BLaER1 treated with 17β-estradiol and CSF1 and Interleukin-3, amounts not matched to agents 10 nM and 100 nM (cell line): ENCODE results near the gene ULBP2.
"Not testable (repeated sequence)": the region's sequence is repeated elsewhere in the genome, so short reads cannot be mapped to it uniquely, and the experiment has no call there.

ENCODE experiments used
- H3K27ac ChIP-seq, 11 experiments: shearing (Covaris generic); formaldehyde crosslinking; 2 replicates each; pipeline ENCODE4 v1.8.1; 2022
- H3K27me3 ChIP-seq, 11 experiments: shearing (Covaris generic); formaldehyde crosslinking; 2 replicates each; pipeline ENCODE4 v1.8.1; 2022
- H3K36me3 ChIP-seq, 11 experiments: shearing (Covaris generic); formaldehyde crosslinking; 2 replicates each; pipeline ENCODE4 v1.8.1; 2022
- H3K4me1 ChIP-seq, 10 experiments: shearing (Covaris generic); formaldehyde crosslinking; 2 replicates each; pipeline ENCODE4 v1.8.1; 2022
- H3K4me2 ChIP-seq, 11 experiments: shearing (Covaris generic); formaldehyde crosslinking; 2 replicates each; pipeline ENCODE4 v1.8.1; 2022
- H3K4me3 ChIP-seq, 10 experiments: shearing (Covaris generic); formaldehyde crosslinking; 2 replicates each; pipeline ENCODE4 v1.8.1; 2022
- H3K9ac ChIP-seq, 11 experiments: shearing (Covaris generic); formaldehyde crosslinking; 2 replicates each; pipeline ENCODE4 v1.8.1; 2022
- H3K9me3 ChIP-seq, 11 experiments: shearing (Covaris generic); formaldehyde crosslinking; replicated peaks in 1 of 11; 2 replicates each; pipeline ENCODE4 v1.8.1; 2022
- H4K20me1 ChIP-seq, 11 experiments: shearing (Covaris generic); formaldehyde crosslinking; 2 replicates each; pipeline ENCODE4 v1.8.1; 2022
- Cebpa-rat ChIP-seq, 11 experiments: shearing (Covaris generic); IDR thresholded peaks; 2 replicates each; pipeline ENCODE4 v1.8.1; 2022

The ULBP2 gene

DNA sequence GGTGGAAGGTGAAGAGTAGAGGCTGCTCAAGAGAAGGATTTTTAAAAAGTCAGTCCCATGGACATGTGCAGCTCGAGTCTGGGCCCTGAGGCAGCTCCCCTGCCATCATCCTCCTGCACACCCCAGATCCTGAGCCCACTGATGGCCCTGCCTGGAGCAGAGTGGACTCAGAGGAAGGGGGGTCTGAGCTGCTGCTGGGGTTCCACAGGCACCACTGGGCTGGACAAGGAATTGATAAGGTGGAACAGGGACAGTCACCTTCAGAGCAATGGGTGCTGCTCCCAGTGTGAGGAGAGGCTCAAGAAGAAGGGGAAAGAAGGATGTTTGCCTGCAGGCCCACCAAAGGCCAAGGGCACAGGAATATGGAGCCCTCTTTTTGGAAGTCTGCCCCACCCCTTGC lies 6.2 kb downstream of the ULBP2 start:
- peaks cover 40 to 63% (median 58%) of the 10 kb centered on the region in 11 experiments for H3K27me3 ChIP-seq
- H3K9me3 ChIP-seq, result no peaks in the 10 kb centered on the region
- H3K27ac ChIP-seq, result no peak overlapping the region
- no peak overlapping the region for H3K4me3 ChIP-seq
- peaks cover 0 to 12% (median 9%) of the 10 kb centered on the region in 10 experiments; a peak in 12 of 20 replicates for H3K4me1 ChIP-seq
- no peak overlapping the region for H3K4me2 ChIP-seq
- no peak overlapping the region for H3K9ac ChIP-seq
- TF ChIP-seq Cebpa-rat (IDR thresholded peaks at IDR 0.05), result no peak
- H4K20me1 ChIP-seq, result peaks cover 0 to 4% (median 0%) of the 10 kb centered on the region in 11 experiments; a peak in 3 of 22 replicates
- H3K36me3 ChIP-seq, result no peaks in the 10 kb centered on the region

DNA sequence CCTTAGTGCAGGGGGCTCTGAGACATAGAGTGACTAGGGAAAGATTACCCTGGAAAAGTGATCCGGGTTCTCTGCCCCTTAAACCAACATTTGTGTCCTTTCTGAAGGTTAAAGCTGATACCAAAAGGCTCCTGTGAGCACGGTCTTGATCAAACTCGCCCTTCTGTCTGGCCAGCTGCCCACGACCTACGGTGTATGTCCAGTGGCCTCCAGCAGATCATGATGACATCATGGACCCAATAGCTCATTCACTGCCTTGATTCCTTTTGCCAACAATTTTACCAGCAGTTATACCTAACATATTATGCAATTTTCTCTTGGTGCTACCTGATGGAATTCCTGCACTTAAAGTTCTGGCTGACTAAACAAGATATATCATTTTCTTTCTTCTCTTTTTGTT lies 6.8 kb downstream of the ULBP2 start:
- H3K36me3 ChIP-seq, result no peaks in the 10 kb centered on the region
- no peak for TF ChIP-seq Cebpa-rat (IDR thresholded peaks at IDR 0.05)
- no peaks in the 10 kb centered on the region for H3K9me3 ChIP-seq
- peaks cover 0 to 12% (median 9%) of the 10 kb centered on the region in 10 experiments; a peak in 12 of 20 replicates for H3K4me1 ChIP-seq
- H3K4me3 ChIP-seq, result no peak overlapping the region
- H4K20me1 ChIP-seq, result peaks cover 0 to 4% (median 0%) of the 10 kb centered on the region in 11 experiments; a peak in 3 of 22 replicates
- H3K27ac ChIP-seq, result no peak overlapping the region
- peaks cover 45 to 63% (median 58%) of the 10 kb centered on the region in 11 experiments for H3K27me3 ChIP-seq
- no peak overlapping the region for H3K9ac ChIP-seq
- H3K4me2 ChIP-seq, result no peak overlapping the region

DNA sequence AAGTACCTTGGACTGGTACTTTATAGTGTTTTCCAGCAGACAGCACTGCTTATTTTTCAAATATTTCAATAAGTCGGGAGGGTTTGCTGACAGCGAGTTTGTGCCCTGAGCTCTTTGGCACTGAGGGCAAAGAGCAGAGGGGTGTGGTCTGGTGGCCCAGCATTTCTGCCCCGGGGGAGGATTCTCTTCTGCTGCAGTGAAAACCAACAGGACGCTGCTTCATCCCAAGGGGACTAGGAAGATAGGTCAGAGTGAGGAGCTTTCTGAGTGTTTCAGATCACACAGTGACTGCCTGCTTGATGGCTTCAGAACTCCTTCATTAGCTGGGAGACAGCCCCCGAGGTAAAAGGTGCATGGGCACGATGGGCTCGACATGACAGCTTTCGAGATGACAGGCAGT lies 8.6 kb downstream of the ULBP2 start:
- no peak for TF ChIP-seq Cebpa-rat (IDR thresholded peaks at IDR 0.05)
- Histone ChIP-seq H3K27ac (no peak overlapping the region), H3K9ac (no peak overlapping the region), H3K27me3 (peaks cover 59 to 76% (median 72%) of the 10 kb centered on the region in 11 experiments), H4K20me1 (peaks cover 0 to 4% (median 0%) of the 10 kb centered on the region in 11 experiments; a peak in 3 of 22 replicates), H3K36me3 (no peaks in the 10 kb centered on the region), H3K4me3 (no peak overlapping the region), H3K4me1 (peaks cover 0 to 12% (median 9%) of the 10 kb centered on the region in 10 experiments; a peak in 12 of 20 replicates), H3K9me3 (peaks cover 0 to 8% (median 0%) of the 10 kb centered on the region in 11 experiments; a peak in 2 of 22 replicates), H3K4me2 (peak overlapping the region in 8 of 11 experiments; percentile 24 to 64 (median 40); a peak in 14 of 22 replicates)

DNA sequence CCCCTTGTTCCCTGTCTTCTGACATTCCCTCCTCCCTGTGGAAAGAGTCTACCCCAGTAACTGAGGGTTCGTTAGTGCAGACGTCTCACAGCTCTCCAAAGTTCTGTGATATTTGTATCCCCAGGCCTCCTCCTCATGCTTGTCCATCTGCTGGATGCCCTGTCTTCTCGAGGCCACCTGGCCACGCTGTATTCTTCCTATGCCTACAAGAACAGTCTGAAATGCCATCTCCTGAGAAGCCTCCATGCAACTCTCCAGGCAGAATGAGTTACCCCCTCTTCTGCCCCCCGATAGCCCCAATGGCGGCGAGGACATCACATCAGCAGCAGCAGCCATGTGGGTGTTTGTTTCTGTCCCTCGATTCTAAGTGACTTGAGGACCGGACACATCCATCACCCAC lies 9.3 kb downstream of the ULBP2 start:
- Histone ChIP-seq H3K4me2 (peak overlapping the region in 7 of 11 experiments; percentile 24 to 64 (median 42); a peak in 13 of 22 replicates), H3K27me3 (peaks cover 66 to 82% (median 78%) of the 10 kb centered on the region in 11 experiments), H3K4me3 (no peak overlapping the region), H3K36me3 (no peaks in the 10 kb centered on the region), H4K20me1 (peaks cover 0 to 5% (median 0%) of the 10 kb centered on the region in 11 experiments; a peak in 3 of 22 replicates), H3K27ac (no peak overlapping the region), H3K9me3 (peaks cover 0 to 13% (median 0%) of the 10 kb centered on the region in 11 experiments; a peak in 3 of 22 replicates), H3K4me1 (peaks cover 0 to 12% (median 9%) of the 10 kb centered on the region in 10 experiments; a peak in 12 of 20 replicates), H3K9ac (no peak overlapping the region)
- no peak for TF ChIP-seq Cebpa-rat (IDR thresholded peaks at IDR 0.05)

DNA sequence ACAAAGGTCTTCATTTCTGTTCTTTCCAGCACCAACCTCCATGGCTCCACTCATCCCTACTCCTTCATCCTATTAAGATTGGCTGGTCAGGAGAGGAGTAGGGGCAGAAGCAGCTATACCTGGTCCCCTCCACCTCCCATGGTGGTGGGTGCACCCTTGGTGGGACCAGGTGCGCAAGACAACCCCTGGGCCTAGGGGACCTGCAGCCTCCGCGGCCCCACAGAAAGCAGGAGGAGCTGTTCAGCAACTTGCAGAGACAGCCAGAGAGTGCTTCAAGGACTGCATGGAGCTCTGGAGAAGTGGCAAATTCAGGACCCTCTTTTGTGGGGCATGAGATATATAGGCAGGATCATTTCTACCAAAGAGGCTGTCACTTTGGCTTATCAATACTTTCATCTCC lies 9.8 kb downstream of the ULBP2 start:
- H3K4me2 ChIP-seq, result no peak overlapping the region
- peaks cover 0 to 12% (median 9%) of the 10 kb centered on the region in 10 experiments; a peak in 12 of 20 replicates for H3K4me1 ChIP-seq
- no peak overlapping the region for H3K4me3 ChIP-seq
- H3K9ac ChIP-seq, result no peak overlapping the region
- peaks cover 0 to 13% (median 0%) of the 10 kb centered on the region in 11 experiments; a peak in 3 of 22 replicates for H3K9me3 ChIP-seq
- H3K27me3 ChIP-seq, result peaks cover 71 to 88% (median 84%) of the 10 kb centered on the region in 11 experiments
- no peaks in the 10 kb centered on the region for H3K36me3 ChIP-seq
- H4K20me1 ChIP-seq, result peaks cover 0 to 5% (median 0%) of the 10 kb centered on the region in 11 experiments; a peak in 3 of 22 replicates
- no peak overlapping the region for H3K27ac ChIP-seq
- no peak for TF ChIP-seq Cebpa-rat (IDR thresholded peaks at IDR 0.05)

DNA sequence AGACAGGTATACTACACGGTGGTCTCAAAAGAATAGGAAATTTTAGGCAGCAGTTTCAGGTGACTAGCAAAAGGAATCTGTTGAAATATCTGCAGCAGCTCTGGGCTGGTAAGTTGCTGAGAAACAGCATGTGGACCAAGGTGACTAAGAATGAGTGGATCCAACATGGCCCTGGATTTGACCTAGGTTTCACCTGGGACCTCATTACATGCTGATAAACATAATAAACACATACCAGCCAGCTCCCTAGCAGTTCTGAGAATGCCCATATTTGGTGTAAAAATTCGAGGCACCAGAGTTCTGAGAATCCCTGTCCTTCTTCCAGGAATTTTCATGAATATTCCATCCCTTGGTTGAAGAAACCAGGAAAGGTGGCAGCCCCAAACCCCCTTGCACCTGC lies 11.6 kb downstream of the ULBP2 start:
- H3K9me3 ChIP-seq, result peaks cover 0 to 13% (median 0%) of the 10 kb centered on the region in 11 experiments; a peak in 3 of 22 replicates
- not testable (repeated sequence) for H3K36me3 ChIP-seq, H3K4me3 ChIP-seq, H3K9ac ChIP-seq, H3K27ac ChIP-seq, H4K20me1 ChIP-seq, H3K4me2 ChIP-seq
- peaks cover 88 to 100% (median 95%) of the 10 kb centered on the region in 11 experiments for H3K27me3 ChIP-seq
- H3K4me1 ChIP-seq, result peaks cover 0 to 12% (median 9%) of the 10 kb centered on the region in 10 experiments; a peak in 12 of 20 replicates

DNA sequence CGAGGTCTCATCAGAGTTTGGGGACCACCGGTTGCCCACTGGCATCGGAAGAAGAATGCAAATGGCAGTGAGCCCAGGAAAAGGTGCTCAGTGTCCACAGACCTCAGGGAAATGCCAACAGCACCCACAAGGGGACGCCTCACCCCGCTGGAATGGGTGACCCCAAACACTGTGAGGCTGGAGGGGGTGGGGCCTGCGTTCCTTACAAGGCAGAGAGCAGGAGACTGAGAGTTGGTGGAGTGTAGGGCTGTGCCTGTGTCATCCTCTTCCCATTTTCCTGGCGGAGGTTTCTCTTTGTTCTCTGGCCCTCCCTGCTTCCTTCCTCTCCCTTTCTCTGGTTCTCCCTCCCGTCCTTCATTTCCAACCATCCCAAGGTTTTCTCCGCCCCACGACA lies 12.1 kb downstream of the ULBP2 start:
- H3K4me2 ChIP-seq, H3K36me3 ChIP-seq, H4K20me1 ChIP-seq, H3K4me3 ChIP-seq, H3K9ac ChIP-seq, H3K27ac ChIP-seq: not testable (repeated sequence)
- H3K9me3 ChIP-seq, result peaks cover 0 to 13% (median 0%) of the 10 kb centered on the region in 11 experiments; a peak in 3 of 22 replicates
- H3K4me1 ChIP-seq, result peaks cover 0 to 12% (median 9%) of the 10 kb centered on the region in 10 experiments; a peak in 12 of 20 replicates
- peaks cover 90 to 100% (median 96%) of the 10 kb centered on the region in 11 experiments for H3K27me3 ChIP-seq

DNA sequence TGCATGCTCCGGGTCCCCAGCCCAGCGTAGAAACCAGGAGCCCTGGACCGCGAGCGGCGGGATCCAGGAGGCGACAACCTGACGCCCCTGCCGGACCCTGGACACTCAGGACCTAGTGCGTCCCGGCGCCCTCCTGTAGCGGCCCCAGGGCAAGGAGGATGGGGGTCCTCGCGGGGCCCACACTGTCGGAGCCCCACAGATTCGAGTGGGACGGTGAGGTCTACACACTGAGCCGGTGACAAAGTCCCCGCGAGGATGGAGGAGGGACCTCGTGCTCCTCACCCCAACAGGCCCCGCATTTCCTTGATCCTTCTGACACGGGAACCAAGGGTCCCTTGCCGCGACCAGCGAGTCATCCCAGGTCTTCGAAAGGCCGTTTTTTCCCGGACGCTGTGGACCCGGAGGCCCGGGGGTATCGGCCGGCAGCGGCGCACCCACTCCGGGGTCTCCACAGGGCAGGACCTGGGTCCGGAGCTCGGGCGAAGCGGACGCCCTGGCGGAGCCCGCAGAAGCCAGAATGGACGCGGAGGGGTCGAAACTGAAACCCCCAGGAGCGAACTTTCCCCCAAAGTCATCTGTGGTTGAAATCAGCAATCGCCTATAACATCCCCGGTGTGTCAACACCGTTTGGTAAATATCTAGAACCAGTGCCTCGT lies 12.6 kb downstream of the ULBP2 start:
- H3K4me3 ChIP-seq, H3K27ac ChIP-seq, H3K9ac ChIP-seq, H3K4me2 ChIP-seq, H4K20me1 ChIP-seq, H3K36me3 ChIP-seq: not testable (repeated sequence)
- H3K27me3 ChIP-seq, result peaks cover 91 to 100% (median 97%) of the 10 kb centered on the region in 11 experiments
- peaks cover 0 to 13% (median 0%) of the 10 kb centered on the region in 11 experiments; a peak in 3 of 22 replicates for H3K9me3 ChIP-seq
- peaks cover 0 to 12% (median 9%) of the 10 kb centered on the region in 10 experiments; a peak in 12 of 20 replicates for H3K4me1 ChIP-seq

DNA sequence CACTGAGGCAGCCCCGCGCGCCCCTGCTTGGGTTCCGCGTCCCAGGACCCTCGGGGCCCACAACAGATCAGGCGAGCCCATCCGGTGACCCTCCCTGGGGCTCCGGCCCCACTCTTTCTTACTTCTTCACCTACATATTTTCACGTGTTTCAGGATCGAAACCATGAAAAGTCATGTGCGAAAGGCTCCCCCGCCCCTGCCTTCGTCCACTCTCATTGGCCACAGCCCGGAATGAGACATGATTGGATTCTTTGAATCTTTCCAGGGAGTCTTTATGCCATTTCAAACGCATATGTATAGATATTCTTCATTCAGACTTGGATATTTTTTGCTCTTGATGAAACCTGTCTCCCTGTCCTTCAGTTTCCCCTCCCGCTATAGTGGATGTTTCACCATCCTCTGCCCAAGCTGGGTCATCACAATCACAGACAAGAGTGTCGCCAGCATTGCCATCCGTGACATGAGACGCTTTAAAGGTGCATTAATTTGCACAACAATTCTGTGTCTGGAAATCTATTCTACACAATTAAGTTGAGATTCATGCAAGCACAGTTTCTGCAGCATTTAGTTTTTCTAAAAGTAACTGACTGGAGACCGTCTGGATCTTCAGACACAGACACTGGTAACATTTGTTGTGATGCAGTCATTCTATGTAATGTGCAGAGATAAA lies 13.3 kb downstream of the ULBP2 start:
- Histone ChIP-seq H3K4me1 (peaks cover 0 to 12% (median 9%) of the 10 kb centered on the region in 10 experiments; a peak in 12 of 20 replicates), H3K27me3 (peaks cover 85 to 100% (median 96%) of the 10 kb centered on the region in 11 experiments), H3K9me3 (peaks cover 0 to 13% (median 0%) of the 10 kb centered on the region in 11 experiments; a peak in 3 of 22 replicates)
- H3K4me3 ChIP-seq, H3K4me2 ChIP-seq, H4K20me1 ChIP-seq, H3K36me3 ChIP-seq, H3K9ac ChIP-seq, H3K27ac ChIP-seq: not testable (repeated sequence)

DNA sequence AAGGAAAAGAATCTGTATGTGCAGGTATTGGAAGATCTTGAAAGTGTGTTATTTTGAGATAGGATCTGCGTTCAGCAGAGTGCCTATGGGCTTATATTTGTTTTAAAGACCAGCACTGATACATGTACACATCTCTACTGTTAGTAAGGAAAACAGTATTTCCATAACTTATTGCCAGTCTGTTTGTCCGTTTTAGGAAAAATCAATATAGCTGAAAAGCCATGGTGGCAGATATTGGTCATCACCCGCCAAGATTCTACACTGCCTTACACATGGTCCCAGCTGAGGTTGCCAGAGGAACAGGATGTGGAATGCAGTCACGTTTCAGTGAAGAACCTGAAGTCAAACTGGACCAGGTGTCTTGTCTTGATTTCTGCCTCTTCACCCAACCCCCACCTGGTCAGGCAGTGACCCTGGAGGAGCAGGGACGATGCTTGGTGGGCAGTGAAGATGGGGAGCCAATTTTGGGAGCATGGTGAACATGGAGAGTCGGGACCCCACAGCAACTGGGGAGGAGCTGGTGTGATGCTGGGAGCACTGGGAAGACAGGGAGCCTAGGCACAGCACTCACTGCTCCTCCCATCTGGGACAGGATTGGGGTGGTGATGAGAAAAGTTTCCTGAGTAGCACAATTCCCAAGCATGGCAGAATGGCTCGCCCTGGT lies 14.0 kb downstream of the ULBP2 start:
- H3K36me3 ChIP-seq, H3K4me3 ChIP-seq, H3K4me1 ChIP-seq, H3K27ac ChIP-seq, H3K9ac ChIP-seq, H4K20me1 ChIP-seq, H3K4me2 ChIP-seq: not testable (repeated sequence)
- H3K9me3 ChIP-seq, result peaks cover 0 to 13% (median 0%) of the 10 kb centered on the region in 11 experiments; a peak in 3 of 22 replicates
- peaks cover 85 to 100% (median 95%) of the 10 kb centered on the region in 11 experiments for H3K27me3 ChIP-seq

DNA sequence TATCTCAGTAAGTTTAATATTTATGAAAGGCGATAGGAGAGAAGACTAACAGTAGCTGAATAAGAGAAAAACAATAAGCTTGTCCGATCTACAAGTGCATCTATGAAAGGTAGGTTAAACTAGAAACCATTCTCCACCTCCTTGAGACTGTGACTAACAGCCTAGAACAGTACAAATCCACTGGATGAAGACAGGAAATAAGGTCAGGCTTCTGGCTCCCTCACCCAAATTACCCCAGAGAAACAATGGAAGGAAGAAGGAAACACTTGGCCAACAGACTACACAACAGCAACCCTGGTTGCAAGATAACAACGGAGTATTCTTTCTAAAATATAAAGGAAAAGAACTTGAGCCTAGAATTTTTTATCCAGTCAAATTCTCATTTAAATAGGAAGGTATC lies 16.3 kb downstream of the ULBP2 start:
- H3K9ac ChIP-seq, H3K4me2 ChIP-seq, H3K4me1 ChIP-seq, H3K36me3 ChIP-seq, H3K27ac ChIP-seq, H4K20me1 ChIP-seq, H3K4me3 ChIP-seq: not testable (repeated sequence)
- H3K27me3 ChIP-seq, result peaks cover 77 to 99% (median 91%) of the 10 kb centered on the region in 11 experiments
- peaks cover 0 to 13% (median 0%) of the 10 kb centered on the region in 11 experiments; a peak in 3 of 22 replicates for H3K9me3 ChIP-seq

DNA sequence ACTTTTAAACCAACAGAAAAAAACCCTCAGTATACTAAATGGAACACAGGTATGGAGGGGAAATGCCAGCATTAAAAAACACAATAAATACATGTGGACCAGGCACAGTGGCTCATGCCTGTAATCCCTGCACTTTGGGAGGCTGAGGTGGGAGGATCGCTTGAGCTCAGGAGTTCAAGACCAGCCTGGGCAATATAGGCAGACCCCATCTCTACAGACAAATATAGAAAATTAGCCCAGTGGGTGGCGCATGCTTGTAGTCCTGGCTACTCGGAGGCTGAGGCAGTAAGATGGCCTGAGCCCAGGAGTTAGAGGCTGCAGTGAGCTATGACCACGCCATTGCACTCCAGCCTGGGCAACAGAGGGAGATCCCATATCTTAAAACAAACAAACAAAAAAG lies 18.0 kb downstream of the ULBP2 start:
- not testable (repeated sequence) for H3K4me3 ChIP-seq, H3K4me2 ChIP-seq, H3K36me3 ChIP-seq, H3K9ac ChIP-seq, H3K27ac ChIP-seq
- Histone ChIP-seq H3K9me3 (peaks cover 0 to 10% (median 0%) of the 10 kb centered on the region in 11 experiments; a peak in 7 of 22 replicates), H3K27me3 (peaks cover 73 to 99% (median 91%) of the 10 kb centered on the region in 11 experiments), H3K4me1 (peaks cover 15 to 20% (median 17%) of the 10 kb centered on the region in 10 experiments), H4K20me1 (peaks cover 0 to 14% (median 7%) of the 10 kb centered on the region in 11 experiments; a peak in 13 of 22 replicates)
